Measurements from ENCODE around the gene CAMK1G. TPM values are rescaled to one million over a fixed set of nuclear protein-coding genes. Genes with fewer than 3 reads are reported as not detected.

The CAMK1G gene
- total RNA-seq, 1 experiment from 2014 or later: not detected

- Histone ChIP-seq H3K4me3 (replicated peaks in 1 of 2; ENCODE audit: low read depth in 1 of 2, low read length in 2 of 2) (no peak overlapping the region), H4K20me1 (ENCODE audit: insufficient read depth) (no peaks in the 10 kb centered on the region), H3K9me3 (ENCODE audit: control insufficient read depth in 1 of 2, insufficient read depth in 1 of 2, low read depth in 1 of 2, low read length in 2 of 2) (no peaks in the 10 kb centered on the region), H3K27me3 (ENCODE audit: insufficient read depth, low read length) (no peaks in the 10 kb centered on the region), H2AFZ (ENCODE audit: low read depth, low read length, poor library complexity, severe bottlenecking) (no peak overlapping the region), H3K4me2 (ENCODE audit: low read length) (no peak overlapping the region), H3K79me2 (ENCODE audit: insufficient read depth, low read length) (no peaks in the 10 kb centered on the region), H3K4me1 (ENCODE audit: control insufficient read depth in 1 of 2, insufficient read depth in 2 of 2, low read length in 2 of 2) (peaks cover 0 to 7% of the 10 kb centered on the region in 2 experiments; a peak in 2 of 4 replicates), H3K9ac (ENCODE audit: low read length) (no peak overlapping the region), H3K27ac (ENCODE audit: low read depth, low read length) (no peak overlapping the region), H3K9me2 (ENCODE audit: insufficient read depth) (no peaks in the 10 kb centered on the region), H3K36me3 (ENCODE audit: control insufficient read depth in 1 of 2, insufficient read depth in 2 of 2, low read length in 2 of 2) (peaks cover 3 to 4% of the 10 kb centered on the region in 2 experiments; a peak in 1 of 4 replicates)
- no TSS peak for BruUV-seq (replicated peaks)
- RAD21 ChIA-PET (ENCODE audit: low non-redundant PET in 1 of 2, low total read pairs in 2 of 2, uncharacterized antibody in 2 of 2, unreplicated experiment in 2 of 2): no interaction called here
- CTCF ChIA-PET: interaction anchor here (0.9 kb wide), 1 partner anchor 56 kb away, joined by 3 read pairs; no protein-coding TSS in a partner anchor
- no peak for ATAC-seq
- intact Hi-C loops (cut with micrococcal nuclease): loop anchor here (2.0 kb wide), 1 partner anchor 57 kb away; no protein-coding TSS in a partner anchor
- no peak for TF ChIP-seq CBX3 (IDR thresholded peaks at IDR 0.05; ENCODE audit: low read depth)
- TF ChIP-seq SIN3A (IDR thresholded peaks at IDR 0.05; ENCODE audit: low read depth): no peak
- TF ChIP-seq ELF1 (IDR thresholded peaks at IDR 0.05; ENCODE audit: borderline replicate concordance, low read depth): no peak
- no peak for TF ChIP-seq YY1 (IDR thresholded peaks at IDR 0.05; ENCODE audit: extremely low read depth, insufficient replicate concordance, low read depth, low read length)
- no peak for TF ChIP-seq JUND (IDR thresholded peaks at IDR 0.05)
- TF ChIP-seq EZH2phosphoT487 (IDR thresholded peaks at IDR 0.05; ENCODE audit: borderline replicate concordance): no peak
- TF ChIP-seq REST (IDR thresholded peaks at IDR 0.05; ENCODE audit: low read depth): no peak
- TF ChIP-seq, protein P1, sequence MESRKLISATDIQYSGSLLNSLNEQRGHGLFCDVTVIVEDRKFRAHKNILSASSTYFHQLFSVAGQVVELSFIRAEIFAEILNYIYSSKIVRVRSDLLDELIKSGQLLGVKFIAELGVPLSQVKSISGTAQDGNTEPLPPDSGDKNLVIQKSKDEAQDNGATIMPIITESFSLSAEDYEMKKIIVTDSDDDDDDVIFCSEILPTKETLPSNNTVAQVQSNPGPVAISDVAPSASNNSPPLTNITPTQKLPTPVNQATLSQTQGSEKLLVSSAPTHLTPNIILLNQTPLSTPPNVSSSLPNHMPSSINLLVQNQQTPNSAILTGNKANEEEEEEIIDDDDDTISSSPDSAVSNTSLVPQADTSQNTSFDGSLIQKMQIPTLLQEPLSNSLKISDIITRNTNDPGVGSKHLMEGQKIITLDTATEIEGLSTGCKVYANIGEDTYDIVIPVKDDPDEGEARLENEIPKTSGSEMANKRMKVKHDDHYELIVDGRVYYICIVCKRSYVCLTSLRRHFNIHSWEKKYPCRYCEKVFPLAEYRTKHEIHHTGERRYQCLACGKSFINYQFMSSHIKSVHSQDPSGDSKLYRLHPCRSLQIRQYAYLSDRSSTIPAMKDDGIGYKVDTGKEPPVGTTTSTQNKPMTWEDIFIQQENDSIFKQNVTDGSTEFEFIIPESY (IDR thresholded peaks at IDR 0.05; ENCODE audit: extremely low read depth, insufficient replicate concordance, low read length): no peak
- no peak for TF ChIP-seq CEBPB (IDR thresholded peaks at IDR 0.05; ENCODE audit: low read depth)
- TF ChIP-seq ZFX (IDR thresholded peaks at IDR 0.05): no peak
- TF ChIP-seq SP1 (IDR thresholded peaks at IDR 0.05; ENCODE audit: low read depth): no peak
- no peak for TF ChIP-seq MAX (IDR thresholded peaks at IDR 0.05)
- no peak for TF ChIP-seq EGR1 (IDR thresholded peaks at IDR 0.05; ENCODE audit: low read depth)
- no peak for TF ChIP-seq FOSL1 (IDR thresholded peaks at IDR 0.05; ENCODE audit: low read depth)
- no peak for TF ChIP-seq POLR2A (IDR thresholded peaks at IDR 0.05; ENCODE audit: borderline replicate concordance, extremely low read depth, insufficient read depth, insufficient read length)
- TF ChIP-seq, protein P2, sequence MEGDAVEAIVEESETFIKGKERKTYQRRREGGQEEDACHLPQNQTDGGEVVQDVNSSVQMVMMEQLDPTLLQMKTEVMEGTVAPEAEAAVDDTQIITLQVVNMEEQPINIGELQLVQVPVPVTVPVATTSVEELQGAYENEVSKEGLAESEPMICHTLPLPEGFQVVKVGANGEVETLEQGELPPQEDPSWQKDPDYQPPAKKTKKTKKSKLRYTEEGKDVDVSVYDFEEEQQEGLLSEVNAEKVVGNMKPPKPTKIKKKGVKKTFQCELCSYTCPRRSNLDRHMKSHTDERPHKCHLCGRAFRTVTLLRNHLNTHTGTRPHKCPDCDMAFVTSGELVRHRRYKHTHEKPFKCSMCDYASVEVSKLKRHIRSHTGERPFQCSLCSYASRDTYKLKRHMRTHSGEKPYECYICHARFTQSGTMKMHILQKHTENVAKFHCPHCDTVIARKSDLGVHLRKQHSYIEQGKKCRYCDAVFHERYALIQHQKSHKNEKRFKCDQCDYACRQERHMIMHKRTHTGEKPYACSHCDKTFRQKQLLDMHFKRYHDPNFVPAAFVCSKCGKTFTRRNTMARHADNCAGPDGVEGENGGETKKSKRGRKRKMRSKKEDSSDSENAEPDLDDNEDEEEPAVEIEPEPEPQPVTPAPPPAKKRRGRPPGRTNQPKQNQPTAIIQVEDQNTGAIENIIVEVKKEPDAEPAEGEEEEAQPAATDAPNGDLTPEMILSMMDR (IDR thresholded peaks at IDR 0.05 in 2 of 3, conservative IDR thresholded peaks at IDR 0.05 in 1 of 3; ENCODE audit: borderline replicate concordance in 1 of 3, insufficient read depth in 1 of 3, low read depth in 2 of 3, low read length in 2 of 3): no peak
- TF ChIP-seq, protein P3, sequence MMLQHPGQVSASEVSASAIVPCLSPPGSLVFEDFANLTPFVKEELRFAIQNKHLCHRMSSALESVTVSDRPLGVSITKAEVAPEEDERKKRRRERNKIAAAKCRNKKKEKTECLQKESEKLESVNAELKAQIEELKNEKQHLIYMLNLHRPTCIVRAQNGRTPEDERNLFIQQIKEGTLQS (IDR thresholded peaks at IDR 0.05): no peak
- no peak for TF ChIP-seq EZH2 (IDR thresholded peaks at IDR 0.05)
- no peak for TF ChIP-seq ZNF274 (IDR thresholded peaks at IDR 0.05; ENCODE audit: low read depth, low read length)
- no peak for TF ChIP-seq TCF7L2 (IDR thresholded peaks at IDR 0.05; ENCODE audit: borderline replicate concordance, extremely low read depth, insufficient read depth, insufficient read length)
- POLR2A ChIA-PET: no interaction called here
- no peak for DNase-seq (ENCODE audit: low read depth, low spot score)
These were observed 42.3 kb downstream of the CAMK1G start for GRCh38 chr1:209625791-209626285.
